HEK293T (cell line): ENCODE measurements around the gene TIAL1.

Experiments
- BHLHE40 ChIP-seq: fragments of 450-650 bp; IDR thresholded peaks from 2 replicates; pipeline ENCODE4 v1.6.1; 2016; ENCODE audit warnings: mild to moderate bottlenecking, moderate library complexity, borderline replicate concordance
- CTBP1 ChIP-seq: fragments of 450-650 bp; IDR thresholded peaks from 2 replicates; pipeline ENCODE4 v1.6.1; 2016; ENCODE audit warnings: borderline replicate concordance
- FOXA1 ChIP-seq: fragments of 450-650 bp; IDR thresholded peaks from 2 replicates; pipeline ENCODE4 v1.6.1; 2016; ENCODE audit warnings: mild to moderate bottlenecking
- FOXK2 ChIP-seq: fragments of 450-650 bp; IDR thresholded peaks from 2 replicates; pipeline ENCODE4 v1.6.1; 2016; ENCODE audit warnings: mild to moderate bottlenecking
- FOXM1 ChIP-seq: fragments of 450-650 bp; IDR thresholded peaks from 2 replicates; pipeline ENCODE4 v1.6.1; 2017; ENCODE audit warnings: mild to moderate bottlenecking, borderline replicate concordance
- L3MBTL2 ChIP-seq: fragments of 450-650 bp; conservative IDR thresholded peaks from 2 replicates; pipeline ENCODE4 v1.6.1; 2016; ENCODE audit warnings: mild to moderate bottlenecking
- SP1 ChIP-seq: fragments of 450-650 bp; IDR thresholded peaks from 2 replicates; pipeline ENCODE4 v1.6.1; 2017

DNA sequence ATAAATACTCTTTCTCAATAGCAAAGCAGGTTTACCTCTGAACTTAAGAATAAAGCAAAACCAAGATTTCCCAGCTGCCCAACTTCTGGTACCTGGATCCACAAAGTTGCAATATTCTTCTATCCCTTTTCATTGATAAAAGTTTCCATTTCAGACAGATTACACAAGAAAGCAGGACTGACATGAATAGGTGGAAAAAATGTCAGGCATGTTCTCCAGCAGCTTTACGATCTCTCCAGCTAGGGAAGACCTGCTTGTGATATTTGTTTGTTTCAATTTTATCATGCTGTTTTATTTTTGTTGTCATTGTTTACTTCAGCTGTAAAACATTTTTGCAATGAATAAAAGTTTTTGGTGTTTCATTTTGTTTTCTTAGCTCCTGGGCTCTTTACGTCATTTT, 63.3 kb downstream of the TIAL1 start:
- no peak for TF ChIP-seq FOXA1
- TF ChIP-seq FOXM1: no peak
- TF ChIP-seq BHLHE40: no peak
- TF ChIP-seq SP1: no peak
- no peak for TF ChIP-seq FOXK2
- no peak for TF ChIP-seq CTBP1
- no peak for TF ChIP-seq L3MBTL2
